ENCODE data around the gene ENG.

DNA sequence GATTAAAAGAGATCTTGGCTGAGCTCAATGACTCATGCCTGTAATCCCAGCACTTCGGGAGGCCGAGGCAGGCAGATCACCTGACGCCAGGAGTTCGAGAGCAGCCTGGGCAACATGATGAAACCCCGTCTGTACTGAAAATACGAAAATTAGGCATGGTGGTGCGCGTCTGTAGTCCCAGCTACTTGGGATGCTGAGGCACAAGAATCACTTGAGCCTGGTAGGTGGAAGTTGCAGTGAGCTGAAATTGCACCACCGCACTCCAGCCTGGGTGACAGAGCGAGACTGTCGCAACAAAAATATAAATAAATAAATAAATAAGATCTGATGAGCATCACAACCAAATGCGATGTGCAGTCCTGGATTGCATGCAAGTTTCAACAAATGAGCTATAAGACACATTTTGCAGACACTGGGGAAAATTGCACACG is 8.7 kb upstream of the ENG start:
- TF ChIP-seq POLR2A (IDR thresholded peaks at IDR 0.05; ENCODE audit: low read depth, low read length), result no peak
- TF ChIP-seq TAF1 (IDR thresholded peaks at IDR 0.05; ENCODE audit: borderline replicate concordance, low read depth, low read length), result no peak
- TF ChIP-seq POLR2AphosphoS5 (IDR thresholded peaks at IDR 0.05; ENCODE audit: low read depth, low read length), result no peak
